Germinal center (tissue), 1 donor: Measurements from ENCODE around the gene FTO.

Experiments
- DNase-seq: peaks from one replicate; pipeline ENCODE4 v3.0.0; 2012; ENCODE audit warnings: mixed read lengths, low spot score

The FTO gene

DNA sequence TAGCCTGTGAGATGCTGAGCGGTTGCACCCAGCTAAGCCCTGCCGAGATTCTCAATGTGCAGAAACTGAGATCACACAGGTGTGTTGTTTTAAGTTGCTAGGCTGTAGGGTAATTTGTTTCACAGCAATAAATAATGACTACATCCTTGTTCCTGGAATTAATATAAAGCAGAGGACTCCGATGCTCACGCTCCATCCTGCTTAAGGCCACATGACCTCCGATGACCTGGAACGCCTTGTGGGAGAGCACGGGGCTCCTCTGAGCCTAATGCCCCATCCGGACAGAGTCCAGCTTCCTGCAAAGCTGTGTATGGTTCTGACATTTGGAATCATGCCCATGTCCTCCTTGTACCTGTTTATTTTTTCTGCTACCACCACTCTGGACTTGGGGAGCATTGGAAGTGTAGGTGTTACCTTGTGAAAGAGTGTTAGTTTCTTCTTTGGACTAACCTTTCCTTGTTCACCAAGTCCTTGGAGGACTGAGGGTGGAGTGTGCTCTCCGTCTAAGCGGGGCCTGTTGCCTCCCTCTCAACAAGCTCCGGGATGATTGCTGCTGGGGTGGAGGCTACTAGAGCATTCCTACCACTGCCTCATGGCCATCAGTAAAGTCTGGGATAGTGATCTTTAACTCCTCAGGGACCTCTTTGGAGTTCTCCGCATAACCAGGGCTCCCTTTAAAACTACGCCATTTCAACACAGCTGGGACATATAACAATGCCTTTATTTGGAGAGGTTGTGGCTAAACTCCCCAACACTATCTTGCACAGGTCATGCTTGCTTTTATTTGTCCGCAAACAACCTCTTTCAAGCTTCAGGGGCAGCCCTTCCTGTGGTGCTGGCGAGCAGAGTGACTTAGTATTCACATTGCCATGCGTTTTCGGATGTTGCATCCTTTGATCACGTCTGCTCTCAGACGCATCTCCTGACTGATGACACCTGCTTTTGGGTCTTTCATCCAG, 457.3 kb downstream of the FTO start:
- DNase-seq: no peak

- no peak for DNase-seq
These were observed 459.4 kb downstream of the FTO start for GRCh38 chr16:54163197-54163843.

DNA sequence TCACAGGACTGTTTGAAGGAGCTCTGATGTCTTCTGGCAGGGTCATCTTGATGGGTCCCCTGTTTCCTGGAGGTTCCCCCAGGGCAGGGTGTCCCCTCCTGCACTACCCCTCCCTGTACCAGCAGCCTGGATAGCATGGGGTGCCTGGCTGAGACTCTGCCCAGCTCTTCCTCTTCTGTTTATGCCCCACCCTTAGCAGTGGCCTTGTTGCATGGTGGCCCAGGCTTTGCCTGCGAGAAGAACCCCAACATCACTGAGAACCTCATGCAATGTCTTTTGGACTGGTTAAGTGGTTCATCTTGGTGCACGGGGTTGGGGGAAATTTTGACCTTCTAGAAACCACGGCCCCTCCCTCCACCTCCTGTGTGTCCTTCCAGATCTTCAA, 460.8 kb downstream of the FTO start:
- DNase-seq: no peak

DNA sequence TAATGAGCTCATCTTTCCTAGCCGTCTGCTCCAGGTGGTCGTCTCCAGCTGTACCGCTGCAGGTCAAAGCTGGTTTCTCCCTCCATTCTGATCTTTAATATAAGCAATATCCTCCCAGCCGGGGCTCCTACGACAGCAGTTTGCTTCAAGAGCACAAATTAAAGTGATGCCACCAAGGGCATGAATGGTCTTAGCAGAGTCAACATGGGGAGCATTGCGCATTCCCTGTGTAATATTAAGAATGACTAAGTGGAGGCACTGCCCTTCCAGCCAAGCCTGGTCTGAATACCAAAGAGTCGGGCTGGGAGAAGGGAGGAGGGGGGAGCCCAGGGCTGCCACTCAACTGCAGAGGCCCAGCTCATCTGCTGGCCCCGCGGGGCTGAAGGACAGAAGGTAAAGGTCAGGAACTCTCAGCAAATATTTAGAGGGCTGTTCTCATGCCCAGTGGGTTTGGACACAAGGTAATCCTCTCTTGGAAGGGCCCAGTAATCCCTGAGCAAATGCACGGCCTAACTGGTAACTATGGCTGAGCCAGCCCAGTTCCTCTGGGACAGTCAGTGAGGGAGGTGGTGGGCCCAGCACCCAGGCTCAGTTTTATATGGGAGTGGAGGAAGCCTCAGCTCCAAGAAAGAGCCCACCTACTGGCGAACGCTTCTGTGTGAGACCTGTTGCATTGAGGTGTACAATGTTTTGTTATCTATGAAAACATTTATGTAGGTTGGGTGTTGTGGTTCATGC, 461.4 kb downstream of the FTO start:
- no peak for DNase-seq

DNA sequence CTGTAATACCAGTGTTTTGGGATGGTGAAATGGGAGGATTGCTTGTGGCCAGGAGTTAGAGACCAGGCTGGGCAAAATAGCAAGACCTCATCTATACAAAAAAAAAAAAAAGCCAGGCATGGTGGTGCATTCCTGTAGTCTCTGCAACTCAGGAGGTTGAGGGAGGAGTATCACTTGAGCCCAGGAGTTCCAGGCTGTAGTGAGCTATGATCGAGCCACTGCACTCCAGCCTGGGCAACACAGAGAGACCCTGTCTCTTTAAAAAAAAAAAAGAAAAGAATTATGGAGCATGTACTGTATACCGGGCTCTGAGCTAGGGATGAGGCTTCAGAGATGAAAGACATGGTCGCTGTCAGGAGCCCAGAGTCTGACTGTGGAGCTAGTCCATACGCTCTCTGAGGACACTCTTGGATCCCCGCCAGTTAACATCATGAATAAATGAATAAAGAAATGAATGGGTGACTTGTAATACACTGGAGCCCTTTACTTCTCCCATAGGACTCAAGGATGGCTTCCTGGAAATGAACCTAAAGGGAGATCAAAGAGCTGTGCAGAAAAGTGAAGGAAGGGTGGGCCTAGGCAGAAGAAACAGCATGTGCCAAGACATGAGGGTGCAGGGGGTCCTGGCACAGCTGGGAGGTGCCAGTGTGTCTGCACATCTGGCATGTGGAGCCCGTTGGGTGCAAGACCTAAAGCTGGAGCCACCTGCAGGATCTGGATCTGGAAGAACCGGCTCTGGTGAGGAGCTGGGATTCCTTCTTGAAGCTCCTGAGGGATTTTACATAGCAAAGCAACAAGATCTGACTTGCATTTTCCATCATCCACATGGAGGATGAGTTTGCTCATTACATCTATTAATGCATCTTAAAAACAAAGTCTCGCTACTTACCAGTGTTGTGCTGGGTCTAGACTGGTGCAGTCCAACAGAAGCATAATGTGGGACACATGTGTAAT, 462.2 kb downstream of the FTO start:
- no peak for DNase-seq

DNA sequence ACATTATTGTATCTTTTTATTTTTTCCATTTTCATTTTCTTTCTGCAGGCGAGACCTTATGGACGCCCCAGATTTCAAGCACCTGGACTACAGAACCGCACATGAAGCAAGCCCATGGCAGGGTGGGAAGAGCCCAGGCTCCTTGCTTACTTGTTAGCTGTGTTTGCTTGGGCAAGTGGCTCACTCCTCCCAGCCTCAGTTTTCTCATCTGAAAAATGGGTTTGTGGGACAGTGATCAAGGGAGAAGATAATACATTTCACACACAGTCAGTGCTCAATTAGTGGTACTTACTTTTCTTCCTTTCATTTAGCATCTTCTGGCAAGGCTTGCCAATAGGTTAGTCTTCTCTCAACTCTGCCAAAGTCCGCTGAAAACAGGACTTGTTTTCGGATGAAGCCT, 465.2 kb downstream of the FTO start:
- DNase-seq: no peak

DNA sequence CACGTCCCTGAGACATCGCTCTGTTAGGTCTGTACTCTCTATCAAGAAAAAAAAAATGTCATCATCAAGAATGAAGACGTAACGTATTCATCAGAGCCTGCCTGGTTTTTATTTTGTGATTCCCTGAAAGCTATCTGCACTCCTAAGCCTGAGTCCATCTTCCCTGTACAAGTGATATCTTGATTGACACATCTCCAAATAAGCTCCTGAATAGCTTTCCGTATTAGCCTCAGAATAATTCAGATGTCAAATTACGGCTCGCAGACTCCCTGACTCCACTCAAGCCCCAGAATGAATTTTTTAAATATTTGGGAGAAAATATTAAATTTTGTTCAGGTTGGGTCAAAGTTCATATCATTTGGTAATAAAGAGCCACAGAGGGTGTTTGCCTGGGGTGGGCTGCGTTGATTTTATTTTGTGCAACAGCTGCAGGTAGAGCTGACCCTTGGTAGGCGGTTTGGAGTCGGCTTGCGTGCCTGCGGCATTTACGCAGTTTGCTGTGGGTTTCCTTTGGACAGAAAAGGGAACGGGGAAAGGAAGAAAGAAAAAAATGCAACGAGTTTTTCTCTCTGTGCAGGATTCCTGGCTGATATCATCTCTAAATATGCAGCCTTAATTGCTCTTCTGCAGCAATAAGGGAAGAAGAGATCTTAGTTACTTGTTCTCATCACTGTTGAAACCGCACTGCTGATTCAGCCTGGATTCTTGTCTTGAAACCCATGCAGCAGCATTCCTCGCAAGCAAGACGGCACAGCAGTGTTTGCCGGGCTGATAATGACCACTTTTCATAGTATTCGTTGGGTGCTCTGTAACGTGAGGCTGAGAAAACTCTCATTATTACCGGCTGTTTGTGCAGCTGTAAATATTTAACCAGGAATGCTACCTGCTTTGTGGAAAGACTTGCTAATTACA, 467.9 kb downstream of the FTO start:
- DNase-seq: no peak

DNA sequence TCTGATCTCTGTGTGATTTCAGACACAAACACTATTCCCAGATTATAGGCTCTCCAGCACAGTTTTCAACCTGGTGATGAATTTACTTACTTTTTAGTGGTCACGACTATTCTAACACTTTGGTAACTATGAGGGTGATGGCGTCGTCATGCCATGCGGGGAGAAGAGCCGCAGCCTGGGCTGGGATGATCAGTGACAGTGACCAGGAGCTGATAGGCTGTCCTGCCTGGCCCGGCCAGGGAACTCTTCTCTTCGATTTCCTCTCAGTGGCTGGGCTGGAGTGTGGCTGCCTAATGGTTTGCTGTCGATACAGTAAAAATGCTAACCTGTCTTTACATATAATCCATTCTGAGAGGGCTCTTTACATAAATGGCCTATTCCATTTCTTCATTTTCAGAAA, 469.5 kb downstream of the FTO start:
- no peak for DNase-seq

DNA sequence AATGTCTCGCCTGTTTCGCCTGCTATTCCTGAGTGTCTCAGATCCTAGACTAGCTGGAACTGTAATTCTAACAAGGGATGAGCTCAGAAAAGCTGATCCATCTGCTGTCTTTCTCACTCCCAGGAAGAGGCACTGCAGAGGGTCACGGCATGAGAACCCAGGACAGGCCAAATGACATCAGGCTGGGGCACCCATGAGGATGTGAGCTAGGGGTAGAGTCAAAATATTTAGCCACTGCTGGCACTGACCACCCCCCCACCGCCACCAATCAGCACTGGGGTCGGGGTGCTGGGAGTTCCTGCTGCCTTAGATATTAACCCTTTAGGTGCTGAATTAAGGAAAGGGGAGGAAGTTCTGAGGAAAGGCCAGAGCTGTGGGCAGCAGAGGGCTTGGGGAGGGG, 470.2 kb downstream of the FTO start:
- no peak for DNase-seq

- DNase-seq: no peak
These were observed 470.8 kb downstream of the FTO start for GRCh38 chr16:54174750-54175149.

DNA sequence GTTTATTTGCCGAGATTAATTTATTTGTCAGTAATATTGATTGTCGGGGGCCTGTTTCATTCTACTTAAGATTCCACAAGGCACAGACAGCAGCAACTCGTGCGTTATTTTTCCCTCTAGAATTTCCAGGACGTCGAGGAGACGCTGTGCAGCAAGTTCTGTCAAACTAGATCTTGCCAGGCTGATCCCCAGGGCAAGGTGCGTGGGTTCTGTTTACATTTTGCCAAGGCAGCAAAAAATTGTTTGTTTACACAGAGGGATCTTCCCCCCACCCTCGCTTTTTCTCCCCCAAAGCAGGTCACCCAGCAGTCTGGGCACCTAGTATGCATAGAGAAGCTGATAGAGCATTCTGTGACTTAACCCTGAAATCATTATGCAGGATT, 471.2 kb downstream of the FTO start:
- no peak for DNase-seq

DNA sequence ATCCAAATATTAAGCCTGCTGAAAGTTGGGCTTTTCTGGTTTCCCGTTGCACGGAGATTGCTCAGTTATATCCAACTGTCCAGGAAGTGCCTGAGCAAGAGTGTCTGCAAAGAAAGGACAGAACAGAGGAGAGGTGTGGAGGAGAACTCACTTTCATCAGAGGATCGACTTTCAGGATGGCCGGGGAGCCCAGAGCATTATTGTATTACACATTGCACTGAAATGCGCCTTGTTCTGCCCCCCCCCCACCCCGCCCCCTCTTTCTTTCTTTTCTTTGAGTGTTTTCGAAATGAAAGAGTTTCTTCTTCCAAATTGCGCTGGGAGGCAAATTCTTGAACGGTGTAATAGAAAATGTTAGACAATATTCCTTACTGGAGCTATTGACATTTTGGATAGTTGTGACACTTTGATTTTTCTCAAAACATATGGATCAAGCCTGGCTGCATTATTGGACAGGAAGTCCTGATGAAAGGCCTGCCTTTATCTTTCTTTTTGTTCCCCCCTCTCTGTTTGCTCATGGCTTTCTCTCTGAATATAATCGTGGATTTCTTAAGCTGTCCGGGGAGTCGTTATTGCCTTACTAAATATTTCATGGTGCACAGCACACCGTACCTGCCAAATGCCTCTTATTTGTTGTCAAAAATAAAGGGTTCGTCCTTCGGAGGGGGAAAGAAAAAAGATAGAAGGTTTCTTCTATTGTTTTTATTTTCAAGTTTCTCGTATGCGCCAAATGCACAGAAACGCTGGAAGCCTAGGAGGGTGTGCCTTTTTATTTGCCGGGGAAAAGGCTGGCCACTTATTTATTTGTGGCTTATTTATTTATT, 471.8 kb downstream of the FTO start:
- DNase-seq: no peak

- no peak for DNase-seq
These were observed 472.5 kb downstream of the FTO start for GRCh38 chr16:54176376-54176901.

- no peak for DNase-seq
These were observed 473.3 kb downstream of the FTO start for GRCh38 chr16:54177052-54177861.

DNA sequence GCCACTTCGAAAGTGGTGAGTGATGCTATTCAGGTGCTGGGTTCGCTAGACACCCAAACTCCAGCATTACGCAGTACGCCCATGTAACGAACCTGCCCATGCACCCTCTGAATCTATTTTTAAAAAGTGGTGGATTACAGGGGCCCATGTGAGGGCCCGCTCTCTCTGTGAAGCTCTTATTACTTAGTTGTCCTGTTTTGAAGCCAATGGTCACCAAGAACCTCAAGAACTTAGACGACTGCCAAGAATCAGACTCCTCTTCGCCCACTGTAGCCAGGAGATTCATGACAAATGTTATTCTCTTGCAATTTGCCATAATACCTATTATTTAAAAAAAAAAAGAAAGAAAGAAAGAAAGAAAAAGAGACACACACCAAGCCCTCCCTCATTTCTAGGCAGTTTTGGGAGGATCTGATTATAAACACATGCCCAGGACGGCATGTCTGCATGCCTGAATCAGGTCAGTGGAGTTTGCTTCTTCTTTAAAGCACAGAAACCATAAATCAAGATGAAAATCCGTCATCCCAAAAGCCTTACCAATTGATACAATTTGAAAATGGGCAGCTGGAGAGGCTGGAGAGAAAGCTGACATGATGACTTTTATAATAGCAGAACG, 474.0 kb downstream of the FTO start:
- DNase-seq: no peak

DNA sequence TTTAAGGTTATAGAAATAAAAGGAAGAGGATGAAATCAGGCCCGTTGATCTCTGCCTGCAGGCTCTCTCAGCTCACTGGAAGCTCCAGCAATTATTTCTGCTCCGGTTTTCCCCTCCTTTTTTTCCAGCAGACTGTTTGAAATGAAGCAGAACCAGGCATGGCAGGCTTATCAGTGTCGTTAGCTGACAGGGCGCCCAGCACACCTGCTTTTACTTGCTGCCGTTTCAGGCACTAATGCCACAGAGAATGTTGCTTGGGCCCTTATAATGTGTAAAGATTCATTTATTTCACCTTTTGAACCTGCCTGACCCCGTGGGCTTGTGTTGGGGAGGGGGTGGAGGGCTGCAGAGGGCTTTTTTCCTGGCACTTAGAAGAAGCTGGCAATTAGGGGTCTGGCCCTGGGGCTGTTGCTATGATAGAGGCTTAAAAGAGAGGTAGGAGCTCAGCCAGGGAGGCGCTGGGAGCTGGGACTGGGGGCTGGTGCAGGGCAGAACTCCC, 474.6 kb downstream of the FTO start:
- DNase-seq: no peak

DNA sequence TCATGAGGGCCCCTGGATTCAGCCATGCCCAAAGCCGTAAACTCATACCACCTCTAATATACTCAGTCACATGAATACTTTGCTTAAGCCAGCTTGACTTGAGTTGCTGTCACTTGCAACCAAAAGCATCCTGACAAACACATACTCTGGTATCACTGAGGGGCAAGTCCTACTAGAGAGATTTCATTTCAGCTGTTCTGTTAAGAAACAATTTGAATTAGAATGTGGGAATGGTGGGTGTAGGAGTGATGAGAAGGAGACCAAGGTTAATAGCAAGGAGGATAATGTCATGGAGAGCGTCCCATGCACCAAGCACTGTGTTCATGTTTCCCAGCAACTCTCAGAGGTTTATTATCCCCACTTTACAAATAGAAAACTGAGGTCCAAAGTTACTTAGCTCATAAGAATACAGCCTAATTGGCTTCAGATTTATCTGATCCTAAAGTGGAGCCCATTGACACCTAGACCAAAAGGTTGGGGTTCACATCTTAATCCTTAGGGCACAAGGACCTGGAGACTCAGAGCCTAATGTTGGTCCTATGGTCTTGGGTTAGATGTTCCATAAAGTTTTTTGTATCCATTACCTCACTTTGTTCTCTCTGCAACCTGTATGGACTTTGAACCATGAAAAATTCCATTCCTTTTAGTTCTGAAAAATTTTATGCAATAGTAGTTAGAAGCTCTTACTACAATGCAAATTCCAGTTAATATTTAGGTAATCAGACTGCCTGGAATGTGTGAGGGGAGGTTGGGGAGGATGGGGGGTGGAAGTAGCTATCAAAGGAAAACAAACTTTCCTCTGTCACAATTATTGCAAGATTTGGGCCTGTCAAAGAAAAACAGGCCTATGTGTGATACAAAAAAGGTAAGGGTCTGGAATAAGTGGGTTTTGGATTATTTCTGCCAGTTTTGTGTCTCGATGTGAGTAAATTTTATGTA, 476.7 kb downstream of the FTO start:
- no peak for DNase-seq
